DMS53 (cell line): Measurements from ENCODE around the gene RHEX.
A peak's percentile ranks its signal among the peaks of the same experiment; 100 is the strongest.
"Not testable (repeated sequence)": the region's sequence is repeated elsewhere in the genome, so short reads cannot be mapped to it uniquely, and the experiment has no call there.

Source experiments
- DNase-seq: peaks from one replicate; lab custom pipeline; 2025; lab: John Stamatoyannopoulos, UW

The RHEX gene

GRCh38 chr1:206030191-206030590 lies 22.8 kb upstream of the RHEX start:
- no peak for DNase-seq

GRCh38 chr1:206030714-206031113 lies 22.3 kb upstream of the RHEX start:
- DNase-seq: peak; percentile 96

GRCh38 chr1:206032380-206033140 lies 20.4 kb upstream of the RHEX start:
- no peak for DNase-seq

GRCh38 chr1:206035027-206035426 lies 17.9 kb upstream of the RHEX start:
- DNase-seq: peak; percentile 56

- peak; percentile 66 for DNase-seq
These were observed 16.1 kb upstream of the RHEX start for GRCh38 chr1:206036663-206037455.

GRCh38 chr1:206037581-206037980 lies 15.4 kb upstream of the RHEX start:
- DNase-seq: peak; percentile 38

GRCh38 chr1:206039046-206039973 lies 13.7 kb upstream of the RHEX start:
- DNase-seq: peak; percentile 17

GRCh38 chr1:206040328-206040727 lies 12.6 kb upstream of the RHEX start:
- no peak for DNase-seq

GRCh38 chr1:206041640-206042039 lies 11.3 kb upstream of the RHEX start:
- peak; percentile 35 for DNase-seq

GRCh38 chr1:206047271-206047670 lies 5.7 kb upstream of the RHEX start:
- DNase-seq: no peak

- DNase-seq: peak; percentile 57
These were observed 4.4 kb upstream of the RHEX start for GRCh38 chr1:206048582-206048981.

- DNase-seq: no peak
These were observed 3.7 kb upstream of the RHEX start for GRCh38 chr1:206049293-206049692.

- DNase-seq: peak; percentile 86
These were observed 2.9 kb upstream of the RHEX start for GRCh38 chr1:206049919-206050600.

- DNase-seq: peak; percentile 90
These were observed 2.2 kb upstream of the RHEX start for GRCh38 chr1:206050655-206051235.

GRCh38 chr1:206052231-206052865 lies 625 bp upstream of the RHEX start:
- DNase-seq: not testable (repeated sequence)

GRCh38 chr1:206053616-206054015 lies 643 bp downstream of the RHEX start:
- DNase-seq: not testable (repeated sequence)

- not testable (repeated sequence) for DNase-seq
These were observed 2.2 kb downstream of the RHEX start for GRCh38 chr1:206055069-206055625.

- DNase-seq: not testable (repeated sequence)
These were observed 2.8 kb downstream of the RHEX start for GRCh38 chr1:206055639-206056323.

- DNase-seq: not testable (repeated sequence)
These were observed 5.4 kb downstream of the RHEX start for GRCh38 chr1:206058289-206058926.
